BE2C (cell line): ENCODE data around the gene BSG.

Experiments used
- DNase-seq: peaks from one replicate; pipeline ENCODE4 v3.0.0-alpha.2; 2020
- H3K27me3 ChIP-seq: fragments of 250-450 bp; sonication (Bioruptor Pico); 2 replicates; pipeline ENCODE4 v1.5.1; 2020; ENCODE audit warnings: mild to moderate bottlenecking
- H3K36me3 ChIP-seq: fragments of 250-450 bp; sonication (Bioruptor Pico); 2 replicates; pipeline ENCODE4 v1.5.1; 2020; ENCODE audit warnings: mild to moderate bottlenecking
- H3K4me1 ChIP-seq: fragments of 250-450 bp; sonication (Bioruptor Pico); 2 replicates; pipeline ENCODE4 v1.5.1; 2020
- H3K4me3 ChIP-seq: 2 replicates; pipeline ENCODE4 v1.5.1; 2011; ENCODE audit warnings: low read depth, low read length
- H3K9me3 ChIP-seq: fragments of 250-450 bp; sonication (Bioruptor Pico); 2 replicates; pipeline ENCODE4 v1.5.1; 2020
- CTCF ChIP-seq: IDR thresholded peaks from 2 replicates; pipeline ENCODE4 v1.5.1; 2012; ENCODE audit warnings: mild to moderate bottlenecking, low read depth, low read length

BSG gene

GRCh38 chr19:579842-580155 lies 7.4 kb downstream of the BSG start:
- TF ChIP-seq CTCF: no peak
- peaks cover 57% of the 10 kb centered on the region for H3K36me3 ChIP-seq

GRCh38 chr19:580274-580835 lies 8.0 kb downstream of the BSG start:
- Histone ChIP-seq H3K4me3 (no peak overlapping the region), H3K9me3 (no peaks in the 10 kb centered on the region), H3K36me3 (peaks cover 57% of the 10 kb centered on the region), H3K4me1 (peaks cover 7% of the 10 kb centered on the region), H3K27me3 (no peaks in the 10 kb centered on the region)
- TF ChIP-seq CTCF: no peak
- DNase-seq: no peak

More at GRCh38 chr19:579842-580155, 7.4 kb downstream of the BSG start:
- no peaks in the 10 kb centered on the region for H3K27me3 ChIP-seq
- H3K4me1 ChIP-seq: peaks cover 7% of the 10 kb centered on the region
- H3K9me3 ChIP-seq: no peaks in the 10 kb centered on the region
- H3K4me3 ChIP-seq: no peak overlapping the region
- DNase-seq: no peak

GRCh38 chr19:581399-582111 lies 9.2 kb downstream of the BSG start:
- no peak for TF ChIP-seq CTCF
- Histone ChIP-seq H3K4me3 (no peak overlapping the region), H3K4me1 (no peaks in the 10 kb centered on the region), H3K27me3 (no peaks in the 10 kb centered on the region), H3K36me3 (peaks cover 53% of the 10 kb centered on the region), H3K9me3 (no peaks in the 10 kb centered on the region)
- no peak for DNase-seq

GRCh38 chr19:582497-583197 lies 10.3 kb downstream of the BSG start:
- peaks cover 46% of the 10 kb centered on the region for H3K36me3 ChIP-seq
- H3K4me1 ChIP-seq: no peaks in the 10 kb centered on the region
- no peak for DNase-seq

GRCh38 chr19:583198-583967 lies 11.0 kb downstream of the BSG start:
- no peaks in the 10 kb centered on the region for H3K9me3 ChIP-seq
- H3K4me1 ChIP-seq: peaks cover 2% of the 10 kb centered on the region
- no peak overlapping the region for H3K4me3 ChIP-seq
- TF ChIP-seq CTCF: no peak
- no peaks in the 10 kb centered on the region for H3K27me3 ChIP-seq
- peaks cover 39% of the 10 kb centered on the region for H3K36me3 ChIP-seq
- no peak for DNase-seq

More at GRCh38 chr19:582497-583197, 10.3 kb downstream of the BSG start:
- no peak for TF ChIP-seq CTCF
- no peak overlapping the region for H3K4me3 ChIP-seq
- no peaks in the 10 kb centered on the region for H3K27me3 ChIP-seq
- H3K9me3 ChIP-seq: no peaks in the 10 kb centered on the region

GRCh38 chr19:583968-584239 lies 11.5 kb downstream of the BSG start:
- Histone ChIP-seq H3K27me3 (no peaks in the 10 kb centered on the region), H3K4me1 (peaks cover 7% of the 10 kb centered on the region), H3K9me3 (no peaks in the 10 kb centered on the region), H3K4me3 (no peak overlapping the region), H3K36me3 (peaks cover 38% of the 10 kb centered on the region)
- no peak for DNase-seq
- no peak for TF ChIP-seq CTCF
